ENCODE measurements around the gene SAAL1. TPM values are rescaled to one million over a fixed set of nuclear protein-coding genes. Genes with fewer than 3 reads are reported as not detected.

The SAAL1 gene
- total RNA-seq, 1 experiment from 2014 or later = 32.1 TPM

DNA sequence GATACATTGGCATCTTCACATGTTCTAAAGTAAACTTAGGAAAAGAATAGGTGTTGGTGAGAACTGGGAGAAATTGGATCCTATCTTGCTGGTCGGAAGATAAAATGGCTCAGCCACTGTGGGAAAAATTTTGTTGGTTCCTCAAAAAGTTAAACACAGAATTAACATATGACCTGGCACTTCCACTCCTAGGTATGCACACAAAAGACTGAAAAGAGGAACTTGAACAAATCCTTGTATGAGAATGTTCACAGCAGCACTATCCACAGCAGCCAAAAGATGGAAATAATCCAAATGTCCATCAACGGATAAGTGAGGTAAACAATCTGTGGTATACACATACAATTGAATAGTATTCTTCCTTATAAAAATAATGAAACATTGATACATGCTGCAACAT lies 55.0 kb downstream of the SAAL1 start:
- no peak overlapping the region for H2AFZ ChIP-seq
- intact Hi-C loops (cut with micrococcal nuclease; ENCODE audit: unreplicated experiment) = no loop called here
- no peaks in the 10 kb centered on the region for H3K9me3 ChIP-seq (ENCODE audit: insufficient read depth, low read depth)
- H3K4me2 ChIP-seq = no peak overlapping the region
- no peak overlapping the region for H3K4me3 ChIP-seq
- H3K9me2 ChIP-seq (ENCODE audit: insufficient read depth) = 0 out of 2 replicates have a peak, but pooled peaks cover 4% of the 10 kb centered on the region
- no peak overlapping the region for H3K27ac ChIP-seq
- TF ChIP-seq, protein P1, sequence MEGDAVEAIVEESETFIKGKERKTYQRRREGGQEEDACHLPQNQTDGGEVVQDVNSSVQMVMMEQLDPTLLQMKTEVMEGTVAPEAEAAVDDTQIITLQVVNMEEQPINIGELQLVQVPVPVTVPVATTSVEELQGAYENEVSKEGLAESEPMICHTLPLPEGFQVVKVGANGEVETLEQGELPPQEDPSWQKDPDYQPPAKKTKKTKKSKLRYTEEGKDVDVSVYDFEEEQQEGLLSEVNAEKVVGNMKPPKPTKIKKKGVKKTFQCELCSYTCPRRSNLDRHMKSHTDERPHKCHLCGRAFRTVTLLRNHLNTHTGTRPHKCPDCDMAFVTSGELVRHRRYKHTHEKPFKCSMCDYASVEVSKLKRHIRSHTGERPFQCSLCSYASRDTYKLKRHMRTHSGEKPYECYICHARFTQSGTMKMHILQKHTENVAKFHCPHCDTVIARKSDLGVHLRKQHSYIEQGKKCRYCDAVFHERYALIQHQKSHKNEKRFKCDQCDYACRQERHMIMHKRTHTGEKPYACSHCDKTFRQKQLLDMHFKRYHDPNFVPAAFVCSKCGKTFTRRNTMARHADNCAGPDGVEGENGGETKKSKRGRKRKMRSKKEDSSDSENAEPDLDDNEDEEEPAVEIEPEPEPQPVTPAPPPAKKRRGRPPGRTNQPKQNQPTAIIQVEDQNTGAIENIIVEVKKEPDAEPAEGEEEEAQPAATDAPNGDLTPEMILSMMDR (conservative IDR thresholded peaks at IDR 0.05) = no peak
- no peak for TF ChIP-seq EZH2 (IDR thresholded peaks at IDR 0.05; ENCODE audit: low read depth)
- POLR2A ChIA-PET (ENCODE audit: unreplicated experiment) = no interaction called here
- H3K4me1 ChIP-seq (replicated peaks; ENCODE audit: insufficient read depth) = no peaks in the 10 kb centered on the region
- no peaks in the 10 kb centered on the region for H3K36me3 ChIP-seq (ENCODE audit: low read depth)
- CTCF ChIA-PET = no interaction called here
- no peak for DNase-seq
- no TSS peak for BruUV-seq (replicated peaks)
- H3K79me2 ChIP-seq (ENCODE audit: low read depth) = no peaks in the 10 kb centered on the region
- H3F3A ChIP-seq (ENCODE audit: insufficient read depth, low read depth) = no peaks in the 10 kb centered on the region
- H3K27me3 ChIP-seq (ENCODE audit: insufficient read depth, low read depth) = peaks cover 30% of the 10 kb centered on the region
- H4K20me1 ChIP-seq (ENCODE audit: insufficient read depth) = no peaks in the 10 kb centered on the region

- CTCF ChIA-PET = no interaction called here
- TF ChIP-seq, protein P1 (conservative IDR thresholded peaks at IDR 0.05) = no peak
- no peak for TF ChIP-seq EZH2 (IDR thresholded peaks at IDR 0.05; ENCODE audit: low read depth)
These were observed 59.6 kb downstream of the SAAL1 start, which contains the start of gene TPH1 for GRCh38 chr11:18046116-18046777. TSS of gene TPH1 (minus strand) at chr11:18046269. CDS start at chr11:18040762, 5,507 bp downstream.

DNA sequence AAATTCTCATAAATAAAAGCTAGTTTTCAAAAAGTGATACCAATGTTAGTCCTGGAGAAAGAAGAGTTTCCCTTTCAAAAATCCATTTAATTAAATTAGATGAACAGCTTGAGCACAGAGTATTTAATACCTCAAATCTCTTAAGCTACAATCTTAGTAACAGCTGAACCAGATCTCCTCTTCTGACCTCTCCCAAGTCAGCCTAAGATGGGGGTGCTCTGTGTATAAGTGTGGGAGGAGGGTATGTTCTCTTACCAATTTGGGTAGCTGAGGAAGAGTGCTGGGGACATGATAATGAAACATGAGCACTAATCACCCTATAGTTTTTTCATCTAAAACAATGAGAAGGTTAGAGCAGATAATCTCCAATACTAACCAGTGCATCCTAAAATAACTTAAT lies 69.4 kb downstream of the SAAL1 start:
- Histone ChIP-seq H3K27ac (no peak overlapping the region), H3K36me3 (ENCODE audit: low read depth) (no peaks in the 10 kb centered on the region), H3K79me2 (ENCODE audit: low read depth) (no peaks in the 10 kb centered on the region), H4K20me1 (ENCODE audit: insufficient read depth) (no peaks in the 10 kb centered on the region), H3F3A (ENCODE audit: insufficient read depth, low read depth) (no peaks in the 10 kb centered on the region), H2AFZ (no peak overlapping the region), H3K4me3 (no peak overlapping the region), H3K27me3 (ENCODE audit: insufficient read depth, low read depth) (peaks cover 14% of the 10 kb centered on the region), H3K9me3 (ENCODE audit: insufficient read depth, low read depth) (no peaks in the 10 kb centered on the region), H3K4me1 (replicated peaks; ENCODE audit: insufficient read depth) (no peaks in the 10 kb centered on the region), H3K9me2 (ENCODE audit: insufficient read depth) (no peaks in the 10 kb centered on the region), H3K4me2 (no peak overlapping the region)
- BruUV-seq (replicated peaks) = no TSS peak
- TF ChIP-seq EZH2 (IDR thresholded peaks at IDR 0.05; ENCODE audit: low read depth) = no peak
- TF ChIP-seq, protein P1 (conservative IDR thresholded peaks at IDR 0.05) = no peak
- POLR2A ChIA-PET (ENCODE audit: unreplicated experiment) = no interaction called here
- CTCF ChIA-PET = no interaction called here
- intact Hi-C loops (cut with micrococcal nuclease; ENCODE audit: unreplicated experiment) = no loop called here
- no peak for DNase-seq

More at GRCh38 chr11:18046116-18046777, 59.6 kb downstream of the SAAL1 start, which contains the start of gene TPH1:
- Histone ChIP-seq H3K27me3 (ENCODE audit: insufficient read depth, low read depth) (peaks cover 66% of the 10 kb centered on the region), H3K4me3 (no peak within 1 kb of the TSS), H3K9me3 (ENCODE audit: insufficient read depth, low read depth) (no peaks in the 10 kb centered on the region), H4K20me1 (ENCODE audit: insufficient read depth) (no peaks in the 10 kb centered on the region), H3K4me1 (replicated peaks; ENCODE audit: insufficient read depth) (no peaks in the 10 kb centered on the region), H3K27ac (no peak within 1 kb of the TSS), H3K36me3 (ENCODE audit: low read depth) (no peaks in the 10 kb centered on the region), H3K4me2 (no peak within 1 kb of the TSS), H3F3A (ENCODE audit: insufficient read depth, low read depth) (no peaks in the 10 kb centered on the region), H3K79me2 (ENCODE audit: low read depth) (no peaks in the 10 kb centered on the region), H2AFZ (no peak within 1 kb of the TSS), H3K9me2 (ENCODE audit: insufficient read depth) (no peaks in the 10 kb centered on the region)
- peak in 1 of 2 experiments; percentile 16 for DNase-seq
- no TSS peak for BruUV-seq (replicated peaks)
- POLR2A ChIA-PET (ENCODE audit: unreplicated experiment) = no interaction called here
- intact Hi-C loops (cut with micrococcal nuclease; ENCODE audit: unreplicated experiment) = no loop called here

Other genes starting within 250 kb of the SAAL1 start
- 28.7 and 34.1 TPM in 2 replicates for gene SERGEF, start 93.0 kb downstream of the SAAL1 start, total RNA-seq (2021)
- gene TPH1, start 59.8 kb downstream of the SAAL1 start, total RNA-seq (2021) = 0.10 TPM in 1 of 2 replicates, not detected in the other
- not detected in 2 replicates for gene MRGPRX3, start 26.5 kb upstream of the SAAL1 start, total RNA-seq (2021)
- not detected in 2 replicates for gene MRGPRX4, start 66.8 kb upstream of the SAAL1 start, total RNA-seq (2021)
- gene SAA4, start 130.7 kb upstream of the SAAL1 start, total RNA-seq (2021) = not detected in 2 replicates
- 1.2 TPM in 1 of 2 replicates, not detected in the other for gene SAA2, start 142.6 kb upstream of the SAAL1 start, total RNA-seq (2021)
- gene SAA1, start 160.2 kb upstream of the SAAL1 start, total RNA-seq (2021) = 1.9 TPM in 1 of 2 replicates, not detected in the other
- 35.2 and 39.2 TPM in 2 replicates for gene HPS5, start 216.1 kb upstream of the SAAL1 start, total RNA-seq (2021)
- 72.9 and 89.1 TPM in 2 replicates for gene GTF2H1, start 216.5 kb upstream of the SAAL1 start, total RNA-seq (2021)

Measured in PC-9 (cell line).